Measurements from ENCODE around the gene SLC39A5.

DNA sequence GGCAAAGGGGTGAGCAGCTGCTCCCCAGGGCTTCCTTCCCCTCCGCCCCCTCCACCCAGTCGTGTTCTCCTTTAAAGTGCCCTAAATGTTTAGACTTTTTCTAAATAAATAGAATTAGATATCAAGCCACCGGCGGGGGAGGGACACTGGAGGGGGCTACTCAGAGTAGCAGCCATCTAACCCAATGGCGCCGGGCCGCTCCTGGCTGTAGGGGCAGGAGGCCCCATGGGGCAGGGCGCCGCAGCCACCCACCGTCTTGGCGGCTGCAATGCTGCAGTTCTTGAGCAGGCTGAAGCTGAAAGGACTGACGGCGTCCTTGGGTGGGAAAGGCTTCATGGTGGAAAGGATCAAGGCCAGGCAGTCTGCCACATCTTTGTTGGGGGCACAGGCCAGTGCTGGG, 13.1 kb downstream of the SLC39A5 start:
- TF ChIP-seq, protein P1, sequence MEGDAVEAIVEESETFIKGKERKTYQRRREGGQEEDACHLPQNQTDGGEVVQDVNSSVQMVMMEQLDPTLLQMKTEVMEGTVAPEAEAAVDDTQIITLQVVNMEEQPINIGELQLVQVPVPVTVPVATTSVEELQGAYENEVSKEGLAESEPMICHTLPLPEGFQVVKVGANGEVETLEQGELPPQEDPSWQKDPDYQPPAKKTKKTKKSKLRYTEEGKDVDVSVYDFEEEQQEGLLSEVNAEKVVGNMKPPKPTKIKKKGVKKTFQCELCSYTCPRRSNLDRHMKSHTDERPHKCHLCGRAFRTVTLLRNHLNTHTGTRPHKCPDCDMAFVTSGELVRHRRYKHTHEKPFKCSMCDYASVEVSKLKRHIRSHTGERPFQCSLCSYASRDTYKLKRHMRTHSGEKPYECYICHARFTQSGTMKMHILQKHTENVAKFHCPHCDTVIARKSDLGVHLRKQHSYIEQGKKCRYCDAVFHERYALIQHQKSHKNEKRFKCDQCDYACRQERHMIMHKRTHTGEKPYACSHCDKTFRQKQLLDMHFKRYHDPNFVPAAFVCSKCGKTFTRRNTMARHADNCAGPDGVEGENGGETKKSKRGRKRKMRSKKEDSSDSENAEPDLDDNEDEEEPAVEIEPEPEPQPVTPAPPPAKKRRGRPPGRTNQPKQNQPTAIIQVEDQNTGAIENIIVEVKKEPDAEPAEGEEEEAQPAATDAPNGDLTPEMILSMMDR (IDR thresholded peaks at IDR 0.05), result no peak
- no peak for TF ChIP-seq POLR2A (IDR thresholded peaks at IDR 0.05)
